Left cardiac atrium (tissue), 4 donors: ENCODE data around the gene EPX. TPM values are rescaled to one million over a fixed set of nuclear protein-coding genes. Genes with fewer than 3 reads are reported as not detected.
"Not testable (repeated sequence)": the region's sequence is repeated elsewhere in the genome, so short reads cannot be mapped to it uniquely, and the experiment has no call there.

Experiments
- ATAC-seq, 2 donors: fragments of 200-7000 bp; cut with Tn5 transposase; one replicate each; pipeline ENCODE4 v1.9.1; 2020; ENCODE audit warnings: mild to moderate bottlenecking in 2 of 2, moderate library complexity in 2 of 2
- DNase-seq: peaks from one replicate; pipeline ENCODE4 v3.0.0-alpha.2; 2020
- intact Hi-C, 2 donors: fragments of 100-400 bp; cut with DNase I; formaldehyde crosslinking; loops; one replicate each; pipeline versions ENCODE4 v1.14.1 to v1.15.1; 2022 to 2023
- long read RNA-seq: library from polyadenylated mRNA; unstranded; transcript quantifications from one replicate; pipeline ENCODE4 v2.0.0, GENCODE V29; 2021
- total RNA-seq, 2 donors: library from RNA; stranded (reverse); fragmentation: NEBNext Ultra II Directional; extraction: Animal tissue kit (Norgen Biotek cat#: 25700); gene quantifications; one replicate each; pipeline ENCODE4 v1.2.1, GENCODE V29; 2021
- donor health status: DM: no; HTN: yes; CAD: no.
- donor health status: DM: no; HTN: yes; CAD: no; lungs with severe emphysema.
- donor health status: DM: yes; HTN: yes; CAD: no.
- donor health status: Dilated cardiomyopathy.

EPX gene, protein sequence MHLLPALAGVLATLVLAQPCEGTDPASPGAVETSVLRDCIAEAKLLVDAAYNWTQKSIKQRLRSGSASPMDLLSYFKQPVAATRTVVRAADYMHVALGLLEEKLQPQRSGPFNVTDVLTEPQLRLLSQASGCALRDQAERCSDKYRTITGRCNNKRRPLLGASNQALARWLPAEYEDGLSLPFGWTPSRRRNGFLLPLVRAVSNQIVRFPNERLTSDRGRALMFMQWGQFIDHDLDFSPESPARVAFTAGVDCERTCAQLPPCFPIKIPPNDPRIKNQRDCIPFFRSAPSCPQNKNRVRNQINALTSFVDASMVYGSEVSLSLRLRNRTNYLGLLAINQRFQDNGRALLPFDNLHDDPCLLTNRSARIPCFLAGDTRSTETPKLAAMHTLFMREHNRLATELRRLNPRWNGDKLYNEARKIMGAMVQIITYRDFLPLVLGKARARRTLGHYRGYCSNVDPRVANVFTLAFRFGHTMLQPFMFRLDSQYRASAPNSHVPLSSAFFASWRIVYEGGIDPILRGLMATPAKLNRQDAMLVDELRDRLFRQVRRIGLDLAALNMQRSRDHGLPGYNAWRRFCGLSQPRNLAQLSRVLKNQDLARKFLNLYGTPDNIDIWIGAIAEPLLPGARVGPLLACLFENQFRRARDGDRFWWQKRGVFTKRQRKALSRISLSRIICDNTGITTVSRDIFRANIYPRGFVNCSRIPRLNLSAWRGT
- total RNA-seq = not detected
- long read RNA-seq, partial matches to known transcripts = 0 of 1 reads
- long read RNA-seq, other reads (novel, unspliced or antisense) = 1 of 1 reads

DNA sequence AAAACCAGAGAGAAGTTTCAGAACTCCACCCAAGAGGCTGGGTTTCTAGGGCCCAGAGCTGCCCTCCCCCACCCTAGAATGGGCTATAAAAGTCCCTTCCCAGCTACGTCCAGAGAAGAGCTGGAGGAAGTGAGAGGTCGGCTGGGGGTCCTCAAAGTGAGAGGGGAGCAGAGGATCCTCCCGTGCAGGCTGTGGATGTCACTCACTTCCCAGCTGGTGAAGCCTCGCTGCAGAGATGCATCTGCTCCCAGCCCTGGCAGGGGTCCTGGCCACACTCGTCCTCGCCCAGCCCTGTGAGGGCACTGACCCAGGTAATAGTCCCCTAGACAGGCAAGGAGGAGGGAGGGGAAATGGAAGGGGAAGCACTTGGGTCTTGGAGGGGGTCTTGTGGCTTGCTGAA, at the start of gene EPX:
TSS of gene EPX (plus strand) at position 115 of the 400 bp plus-strand sequence. CDS start at position 236, 121 bp downstream.
- no peak for ATAC-seq
- intact Hi-C loops = no loop called here

DNA sequence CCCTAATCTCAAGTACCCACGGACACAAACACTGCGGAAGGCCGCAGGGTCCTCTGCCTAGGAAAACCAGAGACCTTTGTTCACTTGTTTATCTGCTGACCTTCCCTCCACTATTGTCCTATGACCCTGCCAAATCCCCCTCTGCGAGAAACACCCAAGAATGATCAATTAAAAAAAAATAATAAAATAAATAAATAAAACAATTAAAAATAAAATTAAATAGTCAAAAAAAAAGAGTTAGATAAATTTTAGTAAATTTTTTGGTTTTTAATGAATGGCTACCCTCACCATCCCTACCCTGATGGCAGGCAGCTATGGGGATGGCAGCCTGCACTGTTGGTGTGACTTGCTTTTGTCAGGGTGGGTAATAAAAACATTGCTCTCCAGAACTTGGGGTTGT, 49.2 kb upstream of the EPX start:
- DNase-seq, ATAC-seq, intact Hi-C loops: not testable (repeated sequence)

More for the DNA sequence above, at the start of gene EPX:
- no peak for DNase-seq

DNA sequence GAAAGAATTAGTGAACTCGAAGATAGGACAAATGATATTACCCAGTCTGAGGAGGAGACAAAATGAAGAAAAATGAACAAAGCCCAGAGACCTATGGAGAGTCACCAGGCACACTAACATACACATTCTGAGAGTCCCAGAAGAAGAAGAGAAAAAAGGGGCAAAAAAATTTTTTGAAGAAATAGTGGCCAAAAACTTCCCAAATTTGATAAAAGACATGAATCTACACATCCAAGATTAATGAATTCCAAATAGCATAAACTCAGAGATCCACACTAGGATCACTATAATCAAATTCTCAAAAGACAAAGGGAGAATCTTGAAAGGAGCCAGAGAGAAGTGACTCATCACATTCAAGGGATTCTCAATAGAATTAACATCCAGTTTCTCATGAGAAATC, 47.7 kb upstream of the EPX start:
- intact Hi-C loops = no loop called here
- ATAC-seq (no peak), DNase-seq (no peak)

DNA sequence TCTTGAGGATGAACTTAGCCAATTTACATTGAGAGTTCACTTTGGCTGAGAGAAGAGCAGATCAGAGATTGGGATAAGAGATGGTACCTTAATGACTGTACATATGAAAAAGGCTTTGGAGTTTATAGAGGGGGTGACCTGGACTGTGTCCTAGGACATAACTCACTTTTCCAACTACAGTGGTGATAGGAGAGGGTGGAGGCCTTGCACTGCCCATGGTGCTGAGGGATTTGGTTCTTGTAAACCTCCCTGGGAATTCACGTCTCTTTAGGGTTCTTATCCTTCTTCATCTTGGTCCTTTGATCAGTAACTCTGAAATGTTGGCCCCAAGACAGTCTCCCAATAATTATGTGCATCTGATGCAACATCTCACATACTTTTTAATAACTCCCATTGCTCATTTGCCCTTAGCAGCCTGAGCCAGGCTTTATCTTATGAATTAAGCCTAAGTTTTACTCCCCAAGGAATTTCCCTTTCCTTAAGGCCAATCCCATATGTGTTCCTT, 44.5 kb upstream of the EPX start, which contains the start of gene OR4D1:
TSS of gene OR4D1 (plus strand) at position 455 of the 505 bp plus-strand sequence. CDS start 6,770 bp downstream, outside the sequence.
- intact Hi-C loops = no loop called here

DNA sequence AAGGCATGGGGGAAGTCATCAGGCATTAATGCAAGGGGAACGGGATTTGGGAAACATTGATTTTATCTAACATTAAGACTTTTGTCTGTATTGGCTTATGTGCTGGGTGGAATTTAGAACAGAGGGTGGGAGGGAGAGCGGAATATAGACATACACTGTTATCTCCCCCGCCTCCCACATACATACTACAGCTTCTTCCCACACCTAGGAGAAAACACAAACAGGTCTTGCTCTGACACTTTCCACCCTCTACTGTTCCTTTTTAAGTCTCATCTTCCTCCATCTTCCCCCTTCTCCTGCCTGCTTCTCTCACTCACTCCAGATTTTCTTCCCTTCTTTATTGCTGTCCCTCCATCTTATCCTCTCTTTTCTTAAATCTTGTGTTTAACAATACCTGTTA, 43.9 kb upstream of the EPX start:
- DNase-seq (no peak), ATAC-seq (no peak)
- intact Hi-C loops = no loop called here

More for the DNA sequence above, 44.5 kb upstream of the EPX start, which contains the start of gene OR4D1:
- DNase-seq (no peak), ATAC-seq (no peak)

DNA sequence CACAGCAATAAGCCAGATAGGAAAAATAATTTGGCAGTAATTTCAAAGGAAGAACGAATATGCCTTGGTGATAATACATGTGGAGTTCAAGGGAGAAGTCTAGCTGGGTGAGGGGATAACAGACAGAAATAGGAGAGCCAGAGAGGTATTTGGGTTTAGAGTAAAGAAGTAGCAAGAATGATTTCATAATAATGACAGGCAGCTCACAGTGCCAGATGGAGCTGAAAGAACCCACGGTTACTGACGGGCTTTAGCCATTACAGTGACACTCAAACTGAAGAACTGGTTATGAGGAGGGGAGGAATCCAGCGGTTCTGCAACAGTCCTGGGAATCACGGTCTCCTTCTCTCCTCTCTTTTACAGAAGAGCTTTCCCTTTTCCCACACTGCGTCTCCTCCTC, 42.1 kb upstream of the EPX start:
- intact Hi-C loops = no loop called here
- ATAC-seq = no peak
- no peak for DNase-seq

DNA sequence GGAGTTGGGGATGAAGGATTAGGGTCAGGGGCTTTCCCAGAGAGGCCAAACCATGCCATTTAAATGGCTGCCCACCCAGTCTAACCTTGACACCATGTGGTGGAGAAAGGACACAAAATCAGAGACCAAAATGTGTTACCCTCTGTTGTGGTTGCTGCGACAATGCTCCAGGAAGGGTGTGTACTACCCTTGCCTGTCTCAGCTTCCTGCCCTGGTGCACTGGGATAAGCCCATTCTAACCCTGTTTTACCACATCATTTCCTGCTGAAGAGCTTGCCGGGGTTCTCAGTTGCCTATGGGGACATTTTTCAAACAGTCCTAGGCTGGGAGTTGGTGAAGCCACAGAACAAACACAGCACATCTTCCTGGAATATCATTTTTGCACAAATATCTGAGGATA, 39.5 kb upstream of the EPX start:
- ATAC-seq = peak; percentile 47 to 56
- DNase-seq = no peak
- intact Hi-C loops = no loop called here

DNA sequence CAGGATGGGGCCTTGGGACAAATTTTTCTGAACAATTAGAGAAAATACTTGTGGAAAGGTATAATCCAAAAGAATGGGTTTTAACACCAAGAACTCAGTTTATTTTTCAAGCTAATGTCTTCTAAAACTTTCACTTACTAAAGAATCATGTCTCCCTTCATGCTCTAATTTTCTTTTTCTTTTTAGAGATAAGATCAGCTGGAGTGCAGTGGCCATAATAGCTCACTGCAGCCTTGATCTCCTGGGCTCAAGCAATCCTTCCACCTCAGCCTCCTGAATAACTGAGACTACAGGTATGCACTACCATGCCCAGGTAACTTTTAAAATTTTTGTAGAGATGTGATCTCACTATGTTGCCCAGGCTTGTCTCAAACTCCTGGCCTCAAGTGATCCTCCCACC, 38.9 kb upstream of the EPX start:
- intact Hi-C loops = no loop called here
- ATAC-seq = no peak
- no peak for DNase-seq

DNA sequence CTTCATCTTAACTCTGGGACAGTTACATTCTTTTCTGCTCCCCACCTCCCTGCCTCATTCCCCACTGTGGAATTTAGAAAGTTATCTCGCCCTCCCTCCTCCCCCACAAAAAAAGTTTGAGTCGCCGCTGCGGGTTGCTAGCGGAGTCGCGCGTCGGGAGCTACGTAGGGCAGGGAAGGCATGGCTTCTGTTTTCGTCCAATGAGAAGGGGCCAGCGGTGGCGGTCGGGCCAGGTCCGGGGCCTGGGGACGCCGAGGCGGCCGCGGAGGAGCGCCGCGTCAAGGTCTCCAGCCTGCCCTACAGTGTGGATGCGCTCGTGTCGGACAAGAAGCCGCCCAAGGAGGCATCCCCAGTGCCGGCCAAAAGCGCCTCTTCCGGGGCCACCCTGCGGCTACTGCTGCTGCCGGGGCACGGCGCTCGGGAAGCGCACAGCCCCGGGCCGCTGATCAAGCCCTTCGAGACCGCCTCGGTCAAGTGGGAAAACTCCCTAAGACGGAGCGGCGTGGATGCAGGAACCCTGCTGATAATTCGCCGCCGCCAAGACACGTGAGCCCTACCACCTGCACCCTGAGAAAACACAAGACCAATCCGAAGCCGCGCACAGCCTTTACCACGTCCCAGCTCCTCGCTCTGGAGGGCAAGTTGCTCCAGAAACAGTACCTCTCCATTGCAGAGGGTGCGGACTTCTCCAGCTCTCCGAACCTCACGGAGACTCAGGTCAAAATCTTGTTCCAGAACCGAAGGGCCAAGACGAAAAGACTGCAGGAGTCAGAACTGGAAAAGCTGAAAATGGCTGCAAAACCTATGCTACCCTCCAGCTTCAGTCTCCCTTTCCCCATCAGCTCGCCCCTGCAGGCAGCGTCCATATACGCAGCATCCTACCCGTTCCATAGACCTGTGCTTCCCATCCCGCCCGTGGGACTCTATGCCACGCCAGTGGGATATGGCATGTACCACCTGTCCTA, 35.4 kb upstream of the EPX start:
- ATAC-seq = peak; percentile 67 to 93
- peak; percentile 43 for DNase-seq
- intact Hi-C loops = no loop called here

DNA sequence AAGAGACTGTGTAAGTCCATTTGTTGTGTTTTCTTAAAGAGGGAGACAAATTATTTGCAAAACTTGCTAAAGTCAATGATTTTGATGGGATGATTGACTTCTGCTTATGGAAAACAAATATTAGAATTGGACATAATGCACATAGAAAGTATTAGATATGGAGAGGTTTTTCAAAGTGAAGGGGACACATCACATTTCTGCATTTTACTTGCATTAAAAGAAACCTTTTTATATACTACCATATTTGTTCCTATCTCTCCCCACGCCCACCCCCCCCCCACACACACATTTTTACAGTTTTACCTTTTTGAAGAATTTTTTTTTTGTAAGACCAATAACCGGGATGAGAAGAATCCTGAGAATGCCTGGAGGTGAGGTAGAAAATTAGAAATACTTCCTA, 34.3 kb upstream of the EPX start:
- intact Hi-C loops = no loop called here
- DNase-seq (no peak), ATAC-seq (no peak)

DNA sequence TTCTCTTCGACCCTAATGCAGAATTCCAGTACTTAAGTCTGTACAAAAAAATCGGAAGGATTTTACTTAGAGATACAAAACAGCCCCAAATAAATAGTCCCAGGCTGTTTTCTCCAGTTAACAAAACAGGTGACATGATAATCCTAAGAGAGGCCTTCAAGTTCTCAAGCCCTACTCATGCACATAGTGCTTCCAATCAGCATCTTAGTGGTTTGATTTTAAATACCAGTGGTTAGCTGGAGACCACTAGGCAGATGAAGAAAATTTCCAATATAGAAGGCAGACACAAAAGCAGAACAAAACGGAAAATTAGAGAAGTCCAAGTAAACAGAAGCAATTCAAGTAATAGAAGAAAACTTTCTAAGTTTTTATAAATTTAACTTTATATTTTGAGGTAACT, 31.0 kb upstream of the EPX start:
- DNase-seq = no peak
- intact Hi-C loops = no loop called here
- ATAC-seq = no peak

DNA sequence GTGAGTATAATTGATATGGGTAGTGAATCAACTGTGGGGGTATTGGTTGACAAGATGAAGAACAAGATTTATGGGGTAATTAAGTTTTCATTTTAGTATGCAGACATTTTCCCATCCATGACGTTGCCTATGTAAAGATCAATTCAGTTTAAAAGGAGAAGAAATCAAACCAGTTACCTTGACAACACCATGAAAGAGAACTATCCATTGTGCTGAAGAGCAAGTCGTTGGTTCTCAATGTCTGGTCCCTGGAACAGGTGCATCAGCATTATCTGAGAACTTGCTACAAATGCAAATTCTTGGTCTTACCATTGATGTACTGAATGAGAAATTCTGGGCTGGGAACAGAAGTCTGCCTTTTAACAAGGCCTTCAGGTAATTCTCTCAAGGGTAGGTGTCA, 26.5 kb upstream of the EPX start:
- DNase-seq (no peak), ATAC-seq (no peak)
- intact Hi-C loops = no loop called here

DNA sequence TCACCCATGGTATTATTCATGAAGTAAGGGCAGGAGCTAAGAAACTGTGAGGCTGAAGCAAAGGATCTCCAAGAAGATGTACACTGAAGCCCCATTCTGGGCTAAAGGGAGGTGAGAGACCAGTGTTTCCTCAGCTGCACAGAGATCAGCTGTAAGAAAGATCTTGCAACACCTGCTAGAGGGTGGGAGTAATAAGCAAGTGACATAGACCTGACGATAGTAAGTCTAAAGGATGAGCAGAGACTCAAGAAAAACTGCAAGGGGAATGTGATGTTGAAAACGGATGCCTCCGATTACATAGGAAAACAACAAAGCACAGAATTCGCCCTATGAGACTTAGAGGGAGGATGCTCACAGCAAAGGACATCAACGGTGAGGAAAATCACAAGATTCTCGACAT, 25.8 kb upstream of the EPX start, which contains the start of gene OR4D2:
TSS of gene OR4D2 (plus strand) at position 301 of the 400 bp plus-strand sequence. CDS start 2,674 bp downstream, outside the sequence.
- DNase-seq (no peak), ATAC-seq (no peak)
- intact Hi-C loops = no loop called here

DNA sequence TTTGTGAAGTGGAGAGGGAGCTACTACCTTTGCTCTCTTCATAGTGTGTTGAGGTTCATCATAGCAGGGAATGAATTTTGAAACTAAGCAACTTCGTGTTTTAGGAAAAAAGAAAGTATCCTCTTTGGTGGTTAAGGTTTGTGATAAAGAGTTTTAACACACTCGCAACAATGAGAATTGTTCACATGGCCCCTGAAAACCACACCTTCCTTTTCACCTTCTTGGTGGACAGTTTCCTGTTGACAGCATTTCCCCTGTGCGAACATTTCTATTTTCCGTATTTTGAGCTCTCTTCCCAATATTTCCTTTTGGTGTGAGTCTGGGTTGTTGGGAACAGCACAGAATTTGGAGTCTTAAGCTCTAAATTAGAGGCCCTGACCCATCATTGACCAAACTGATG, 21.9 kb upstream of the EPX start:
- intact Hi-C loops = no loop called here
- DNase-seq (no peak), ATAC-seq (no peak)

DNA sequence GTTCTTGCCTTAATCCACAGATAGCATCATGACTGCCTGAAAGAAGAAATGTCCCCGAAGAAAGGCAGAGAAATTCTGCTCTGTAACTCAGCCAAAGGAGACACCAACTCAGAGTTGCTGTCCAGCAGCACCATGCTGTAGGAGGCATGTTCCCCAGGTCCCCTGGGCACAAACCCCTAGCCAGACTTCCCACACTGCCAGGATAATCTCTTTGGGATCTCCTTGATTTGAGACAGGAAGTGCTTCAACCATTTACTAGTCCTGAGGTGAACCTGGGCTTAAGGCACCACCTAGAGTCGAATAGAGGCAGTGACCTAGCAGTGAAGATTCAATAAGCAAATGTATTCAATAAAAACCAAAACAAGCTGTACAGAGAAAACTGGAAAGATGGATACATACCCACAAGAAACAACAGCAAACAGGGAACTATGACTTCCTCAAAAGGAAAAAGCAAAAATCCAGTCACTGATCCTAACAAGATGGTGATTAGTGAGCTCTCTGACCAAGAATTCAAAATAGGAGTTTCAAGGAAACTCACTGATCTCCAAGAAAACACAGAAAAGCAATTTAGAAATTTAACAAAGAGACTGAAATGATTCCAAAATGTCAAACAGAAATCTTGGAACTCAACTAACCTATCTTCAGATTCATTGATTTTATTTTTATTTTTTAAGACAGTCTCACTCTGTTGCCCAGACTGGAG, 20.0 kb upstream of the EPX start:
- intact Hi-C loops = no loop called here
- ATAC-seq (no peak), DNase-seq (no peak)

DNA sequence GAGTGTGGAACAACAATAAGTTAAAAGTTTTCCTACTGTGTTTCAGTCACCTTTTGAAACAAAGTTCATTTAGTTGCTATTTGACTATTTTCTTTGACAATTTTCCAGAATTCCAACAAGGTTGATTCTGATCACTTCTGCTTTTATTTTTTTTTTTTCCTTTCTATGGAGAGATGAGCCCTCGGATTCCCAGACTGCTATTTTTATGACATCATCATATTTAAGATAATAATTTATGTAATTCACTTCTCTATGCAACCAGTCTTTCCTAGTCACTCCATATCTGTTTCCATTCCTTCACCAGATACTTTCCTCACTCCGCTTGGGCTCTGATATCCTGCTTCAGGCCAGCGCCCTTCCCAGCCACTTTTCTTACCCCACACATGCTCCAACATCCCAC, 17.7 kb upstream of the EPX start:
- intact Hi-C loops = no loop called here
- ATAC-seq (no peak), DNase-seq (no peak)

DNA sequence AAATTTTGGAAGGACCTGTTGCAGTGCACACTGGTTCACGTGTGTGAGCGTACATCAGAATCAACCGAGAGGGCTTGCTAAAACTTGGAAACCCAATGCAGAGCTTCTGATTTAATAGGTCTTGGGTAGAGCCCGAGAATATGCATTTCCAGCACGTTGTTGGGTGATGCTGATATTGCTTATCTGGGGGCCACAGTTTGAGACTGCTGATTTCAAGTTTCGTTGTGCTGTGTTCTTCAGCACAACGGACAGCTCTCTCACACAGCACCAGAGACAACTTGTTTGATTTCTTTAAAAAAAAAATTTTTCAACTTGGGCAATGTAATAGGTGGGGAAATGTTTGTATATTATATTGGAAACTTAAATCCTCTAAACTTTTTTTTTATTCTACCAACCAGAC, 16.3 kb upstream of the EPX start:
- intact Hi-C loops = no loop called here
- DNase-seq = no peak
- no peak for ATAC-seq

DNA sequence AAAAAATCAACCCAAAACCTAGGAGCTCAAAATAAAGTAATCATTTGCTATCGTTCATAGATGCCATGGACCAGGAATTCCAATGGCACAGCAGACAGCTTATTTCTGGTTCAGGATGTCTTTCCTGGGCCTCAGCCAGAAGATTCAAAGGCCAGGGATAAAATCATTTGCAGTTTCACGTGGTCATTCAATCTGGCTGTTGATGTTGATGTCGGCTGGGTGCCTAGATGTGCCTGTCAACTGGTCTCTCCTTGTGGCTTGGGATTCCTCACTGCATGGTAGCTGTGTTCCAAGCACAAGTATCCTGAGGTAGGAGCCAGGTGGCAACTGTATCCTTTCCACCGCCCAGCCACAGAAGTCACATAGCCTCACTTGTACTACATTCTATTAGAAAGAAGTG, 10.7 kb upstream of the EPX start:
- intact Hi-C loops = no loop called here
- no peak for DNase-seq

More for the DNA sequence above, 10.7 kb upstream of the EPX start:
- ATAC-seq = no peak
